SK-N-SH (cell line): ENCODE data around the gene FAM131B. TPM values are rescaled to one million over a fixed set of nuclear protein-coding genes. Genes with fewer than 3 reads are reported as not detected.
A peak's percentile ranks its signal among the peaks of the same experiment; 100 is the strongest.

Source experiments
- CTCF ChIA-PET: fragments of 300-600, 350-600 bp; formaldehyde crosslinking; extraction: SDS; loops from one replicate; lab custom pipeline; 2021; lab: Yijun Ruan, JAX
- POLR2A ChIA-PET: fragments of 350-600 bp; sonication (Branson Sonifier 250); formaldehyde crosslinking; extraction: SDS; loops from one replicate; lab custom pipeline; 2020; ENCODE audit warnings: antibody characterized with exemption, inconsistent platforms; lab: Yijun Ruan, JAX
- DNase-seq: peaks from one replicate; pipeline ENCODE4 v3.0.0; 2012
- H2AFZ ChIP-seq: fragments of 200-600 bp; sonication (generic); 2 replicates; pipeline ENCODE4 v1.8.1; 2016; ENCODE audit warnings: antibody characterized with exemption, mild to moderate bottlenecking, low read depth
- H3F3A ChIP-seq: fragments of 200-600 bp; sonication (generic); replicated peaks from 2 replicates; pipeline ENCODE3; 2016; ENCODE audit warnings: antibody characterized with exemption, mild to moderate bottlenecking; ENCODE audit not compliant: insufficient read depth
- H3K27ac ChIP-seq, 2 experiments: fragments of 200-500 bp in 1 of 2; fragments of 200-600 bp in 1 of 2; sonication (Bioruptor generic) in 1 of 2; sonication (generic), shearing (Covaris generic) in 1 of 2; 2 replicates each; pipeline versions ENCODE4 v1.5.1 to v1.6.1; 2014 to 2016; ENCODE audit warnings: low read depth in 2 of 2, inconsistent platforms in 1 of 2, low read length in 1 of 2, mild to moderate bottlenecking in 1 of 2, mixed read lengths in 1 of 2
- H3K27me3 ChIP-seq: fragments of 200-600 bp; sonication (generic), shearing (Covaris generic); 2 replicates; pipeline ENCODE4 v1.6.1; 2016; ENCODE audit warnings: mixed run types; ENCODE audit not compliant: insufficient read depth
- H3K36me3 ChIP-seq, 2 experiments: fragments of 200-500 bp in 1 of 2; fragments of 200-600 bp in 1 of 2; sonication (Bioruptor generic) in 1 of 2; sonication (generic) in 1 of 2; replicated peaks in 1 of 2; 2 replicates each; pipeline versions ENCODE3 to v1.5.1; 2014 to 2016; ENCODE audit warnings: low read length in 1 of 2, mild to moderate bottlenecking in 1 of 2; ENCODE audit not compliant: insufficient read depth in 2 of 2, control insufficient read depth in 1 of 2
- H3K4me1 ChIP-seq, 2 experiments: fragments of 200-500 bp in 1 of 2; fragments of 200-600 bp in 1 of 2; sonication (Bioruptor generic) in 1 of 2; sonication (generic), shearing (Covaris generic) in 1 of 2; 2 replicates each; pipeline versions ENCODE4 v1.5.1 to v1.6.1; 2014 to 2016; ENCODE audit warnings: low read depth in 1 of 2, low read length in 1 of 2, mixed run types in 1 of 2; ENCODE audit not compliant: insufficient read depth in 2 of 2, control insufficient read depth in 1 of 2
- H3K4me2 ChIP-seq: fragments of 200-600 bp; sonication (generic), shearing (Covaris generic); 2 replicates; pipeline ENCODE4 v1.6.1; 2017; ENCODE audit warnings: mixed run types
- H3K4me3 ChIP-seq, 2 experiments: fragments of 200-500 bp in 1 of 2; fragments of 200-600 bp in 1 of 2; sonication (Bioruptor generic) in 1 of 2; sonication (generic), shearing (Covaris generic) in 1 of 2; 2 replicates each; pipeline versions ENCODE4 v1.5.1 to v1.8.1; 2014 to 2016; ENCODE audit warnings: low read depth in 2 of 2, inconsistent platforms in 1 of 2, low read length in 1 of 2, mild to moderate bottlenecking in 1 of 2, mixed read lengths in 1 of 2, moderate library complexity in 1 of 2
- H3K79me2 ChIP-seq: fragments of 200-600 bp; sonication (generic); 2 replicates; pipeline ENCODE4 v1.8.1; 2017; ENCODE audit warnings: mild to moderate bottlenecking; ENCODE audit not compliant: insufficient read depth
- H3K9ac ChIP-seq: fragments of 200-600 bp; sonication (generic); 2 replicates; pipeline ENCODE4 v1.6.1; 2017; ENCODE audit warnings: mixed run types
- H3K9me2 ChIP-seq: fragments of 200-600 bp; sonication (generic); 2 replicates; pipeline ENCODE4 v1.6.1; 2017; ENCODE audit warnings: mixed run types
- H3K9me3 ChIP-seq: fragments of 200-600 bp; sonication (generic); 2 replicates; pipeline ENCODE4 v1.6.1; 2017; ENCODE audit warnings: mixed run types, mild to moderate bottlenecking, moderate library complexity
- H4K20me1 ChIP-seq: fragments of 200-600 bp; sonication (generic); 2 replicates; pipeline ENCODE4 v1.6.1; 2017; ENCODE audit warnings: mild to moderate bottlenecking, mixed run types; ENCODE audit not compliant: insufficient read depth
- CHD2 ChIP-seq: fragments of 150-350 bp; IDR thresholded peaks from 2 replicates; pipeline ENCODE4 v1.6.1; 2018; ENCODE audit warnings: low read length; ENCODE audit not compliant: partially characterized antibody
- EP300 ChIP-seq, 2 experiments: IDR thresholded peaks; 2 replicates each; pipeline versions ENCODE4 v1.4.0 to v1.6.1; 2012; ENCODE audit warnings: borderline replicate concordance in 1 of 2, low read depth in 1 of 2, low read length in 1 of 2
- EZH2phosphoT487 ChIP-seq: fragments of 200-600 bp; sonication (generic); IDR thresholded peaks from 2 replicates; pipeline ENCODE4 v1.6.1; 2017; ENCODE audit warnings: low read depth, mixed run types, mild to moderate bottlenecking, antibody characterized with exemption, moderate library complexity, borderline replicate concordance
- FOXM1 ChIP-seq: IDR thresholded peaks from 2 replicates; pipeline ENCODE4 v1.4.0; 2012; ENCODE audit warnings: low read depth, mild to moderate bottlenecking
- GABPA ChIP-seq: IDR thresholded peaks from 2 replicates; pipeline ENCODE4 v1.4.0; 2012; ENCODE audit warnings: low read depth, mild to moderate bottlenecking
- GATA2 ChIP-seq: sonication (generic); formaldehyde crosslinking; IDR thresholded peaks from 2 replicates; pipeline ENCODE4 v1.5.0; 2020; ENCODE audit warnings: mild to moderate bottlenecking, missing genetic modification reagents
- IRF3 ChIP-seq: fragments of 150-350 bp; IDR thresholded peaks from 2 replicates; pipeline ENCODE4 v1.6.1; 2016; ENCODE audit warnings: mild to moderate bottlenecking, low read depth, low read length
- MAX ChIP-seq: IDR thresholded peaks from 2 replicates; pipeline ENCODE4 v1.4.0; 2012; ENCODE audit warnings: low read depth
- MEF2A ChIP-seq: IDR thresholded peaks from 2 replicates; pipeline ENCODE4 v1.4.0; 2012; ENCODE audit warnings: low read depth, borderline replicate concordance
- MXI1 ChIP-seq: IDR thresholded peaks from 2 replicates; pipeline ENCODE4 v1.6.1; 2012; ENCODE audit warnings: mild to moderate bottlenecking, low read depth, low read length, improper control_type of control experiment
- NRF1 ChIP-seq: IDR thresholded peaks from 2 replicates; pipeline ENCODE4 v1.6.1; 2012; ENCODE audit warnings: low read depth, mild to moderate bottlenecking, low read length
- RAD21 ChIP-seq: IDR thresholded peaks from 2 replicates; pipeline ENCODE4 v1.6.1; 2012; ENCODE audit warnings: mild to moderate bottlenecking, low read length
- RCOR1 ChIP-seq: fragments of 150-350 bp; IDR thresholded peaks from 2 replicates; pipeline ENCODE4 v1.6.1; 2017; ENCODE audit warnings: antibody characterized with exemption, low read length
- REST ChIP-seq: IDR thresholded peaks from 2 replicates; pipeline ENCODE4 v1.6.1; 2012; ENCODE audit warnings: mild to moderate bottlenecking, low read depth, low read length, moderate library complexity
- RFX5 ChIP-seq: IDR thresholded peaks from 2 replicates; pipeline ENCODE4 v1.6.1; 2012; ENCODE audit warnings: mild to moderate bottlenecking, improper control_type of control experiment, low read length
- RXRA ChIP-seq: IDR thresholded peaks from 2 replicates; pipeline ENCODE4 v1.4.0; 2012; ENCODE audit warnings: low read depth, mild to moderate bottlenecking, borderline replicate concordance
- TAF1 ChIP-seq: IDR thresholded peaks from 2 replicates; pipeline ENCODE4 v1.6.1; 2012; ENCODE audit warnings: low read depth, mild to moderate bottlenecking, low read length, moderate library complexity, borderline replicate concordance
- TCF12 ChIP-seq: IDR thresholded peaks from 2 replicates; pipeline ENCODE4 v1.4.0; 2012
- YY1 ChIP-seq: IDR thresholded peaks from 2 replicates; pipeline ENCODE4 v1.4.0; 2012; ENCODE audit warnings: low read depth, mild to moderate bottlenecking
- ZBTB33 ChIP-seq: IDR thresholded peaks from 2 replicates; pipeline ENCODE4 v1.4.0; 2012; ENCODE audit warnings: low read depth, borderline replicate concordance
- WGBS: methylation state at CpG from one replicate; pipeline ENCODE4 v1.1.6; 2017; ENCODE audit warnings: low lambda C conversion rate; 5-methylcytosine and 5-hydroxymethylcytosine counted together
- polyA plus RNA-seq, 3 experiments: library from polyadenylated mRNA; depleted of rRNA; stranded (reverse); fragments of >200 nt; gene quantifications; 2 replicates each; pipeline ENCODE4 v1.2.3, GENCODE V29; 2012

FAM131B gene
- polyA plus RNA-seq, 1 of the 3 experiments (the other 2 are of a cell fraction) = 43.6 TPM

- no peak for TF ChIP-seq REST
- no peak for TF ChIP-seq RXRA
- no peak for TF ChIP-seq TAF1
- TF ChIP-seq GATA2 = no peak
- TF ChIP-seq GABPA = no peak
- no peak for TF ChIP-seq CHD2
- TF ChIP-seq YY1 = no peak
- TF ChIP-seq TCF12 = peak; percentile 38; the same call in 1 of the 2 replicates
- no peak for TF ChIP-seq EZH2phosphoT487
- 0 out of 2 replicates have a peak, but pooled peaks have one; percentile 7 for TF ChIP-seq NRF1
- no peak for TF ChIP-seq FOXM1
Observed at GRCh38 chr7:143391462-143392404, 29.2 kb upstream of the FAM131B start (continued).

- peaks cover 72% of the 10 kb centered on the region for H4K20me1 ChIP-seq
- no peak for DNase-seq
- H3K4me3 ChIP-seq = no peak overlapping the region
- H3K27me3 ChIP-seq = no peaks in the 10 kb centered on the region
- no peaks in the 10 kb centered on the region for H3K9me3 ChIP-seq
- H3K9me2 ChIP-seq = no peaks in the 10 kb centered on the region
- no peak overlapping the region for H3K9ac ChIP-seq
- H2AFZ ChIP-seq = no peak overlapping the region
- TF ChIP-seq RCOR1 (no peak), RFX5 (no peak), ZBTB33 (no peak), MXI1 (no peak), EZH2phosphoT487 (no peak), RAD21 (no peak), FOXM1 (no peak), EP300 (IDR thresholded peaks at IDR 0.05; ENCODE audit: borderline replicate concordance in 1 of 2, low read depth in 1 of 2, low read length in 1 of 2) (no peak), MAX (no peak), MEF2A (no peak), IRF3 (no peak)
- 95% methylated on average over 9 of the region's 9 CpGs for WGBS
- peaks cover 79% of the 10 kb centered on the region for H3F3A ChIP-seq
- POLR2A ChIA-PET = no interaction called here
- CTCF ChIA-PET = interaction anchor here (1.9 to 8.3 kb wide), 5 partner anchors 9 to 150 kb away, joined by 6 to 43 read pairs (median 12); partner anchors contain the start of gene ZYX
- peaks cover 54 to 56% of the 10 kb centered on the region in 2 experiments for H3K36me3 ChIP-seq
- peaks cover 35% of the 10 kb centered on the region for H3K79me2 ChIP-seq
- peaks cover 12 to 43% of the 10 kb centered on the region in 2 experiments; a peak in 3 of 4 replicates for H3K4me1 ChIP-seq
- H3K4me2 ChIP-seq = peak overlapping the region; percentile 36; the same call in 1 of the 2 replicates
- peak overlapping the region in 1 of 2 experiments; percentile 75; a peak in 3 of 4 replicates for H3K27ac ChIP-seq
Observed at GRCh38 chr7:143390773-143391317, 28.3 kb upstream of the FAM131B start.
